Glutamatergic neuron (in vitro differentiated cells): ENCODE measurements around the gene ZFR2. TPM values are rescaled to one million over a fixed set of nuclear protein-coding genes. Genes with fewer than 3 reads are reported as not detected.
"Not testable (repeated sequence)": the region's sequence is repeated elsewhere in the genome, so short reads cannot be mapped to it uniquely, and the experiment has no call there.

ENCODE experiments used
- DNase-seq: peaks from one replicate; pipeline ENCODE4 v3.0.0; 2022
- H3K27ac Mint-ChIP-seq: one replicate; pipeline ENCODE4 v1.8.0; 2020; ENCODE audit warnings: mild to moderate bottlenecking, mixed read lengths, inconsistent platforms; ENCODE audit not compliant: unreplicated experiment
- H3K27me3 Mint-ChIP-seq: one replicate; pipeline ENCODE4 v1.8.0; 2020; ENCODE audit warnings: mild to moderate bottlenecking, moderate library complexity, mixed read lengths, inconsistent platforms; ENCODE audit not compliant: unreplicated experiment
- H3K36me3 Mint-ChIP-seq: one replicate; pipeline ENCODE4 v1.8.0; 2020; ENCODE audit warnings: mild to moderate bottlenecking, mixed read lengths, inconsistent platforms; ENCODE audit not compliant: unreplicated experiment
- H3K4me1 Mint-ChIP-seq: one replicate; pipeline ENCODE4 v1.8.0; 2020; ENCODE audit warnings: mild to moderate bottlenecking, low read depth, mixed read lengths, inconsistent platforms; ENCODE audit not compliant: unreplicated experiment
- H3K4me3 Mint-ChIP-seq: one replicate; pipeline ENCODE4 v1.8.0; 2020; ENCODE audit warnings: mild to moderate bottlenecking, mixed read lengths, inconsistent platforms; ENCODE audit not compliant: unreplicated experiment
- H3K9me3 Mint-ChIP-seq: one replicate; pipeline ENCODE4 v1.8.0; 2020; ENCODE audit warnings: mild to moderate bottlenecking, moderate library complexity, mixed read lengths, inconsistent platforms; ENCODE audit not compliant: unreplicated experiment
- CTCF ChIP-seq: fragments of 200-600 bp; sonication (generic); IDR thresholded peaks from one replicate; pipeline ENCODE4 v1.5.0; 2021; ENCODE audit not compliant: partially characterized antibody, unreplicated experiment
- total RNA-seq: library from RNA; stranded (reverse); fragmentation: NEBNext Ultra II Directional; extraction: Animal tissue kit (Norgen Biotek cat#: 25700); gene quantifications from one replicate; pipeline ENCODE4 v1.2.1, GENCODE V29; 2021; ENCODE audit not compliant: unreplicated experiment

The ZFR2 gene
- total RNA-seq, 1 donor from 2014 or later, result 8.9 TPM

DNA sequence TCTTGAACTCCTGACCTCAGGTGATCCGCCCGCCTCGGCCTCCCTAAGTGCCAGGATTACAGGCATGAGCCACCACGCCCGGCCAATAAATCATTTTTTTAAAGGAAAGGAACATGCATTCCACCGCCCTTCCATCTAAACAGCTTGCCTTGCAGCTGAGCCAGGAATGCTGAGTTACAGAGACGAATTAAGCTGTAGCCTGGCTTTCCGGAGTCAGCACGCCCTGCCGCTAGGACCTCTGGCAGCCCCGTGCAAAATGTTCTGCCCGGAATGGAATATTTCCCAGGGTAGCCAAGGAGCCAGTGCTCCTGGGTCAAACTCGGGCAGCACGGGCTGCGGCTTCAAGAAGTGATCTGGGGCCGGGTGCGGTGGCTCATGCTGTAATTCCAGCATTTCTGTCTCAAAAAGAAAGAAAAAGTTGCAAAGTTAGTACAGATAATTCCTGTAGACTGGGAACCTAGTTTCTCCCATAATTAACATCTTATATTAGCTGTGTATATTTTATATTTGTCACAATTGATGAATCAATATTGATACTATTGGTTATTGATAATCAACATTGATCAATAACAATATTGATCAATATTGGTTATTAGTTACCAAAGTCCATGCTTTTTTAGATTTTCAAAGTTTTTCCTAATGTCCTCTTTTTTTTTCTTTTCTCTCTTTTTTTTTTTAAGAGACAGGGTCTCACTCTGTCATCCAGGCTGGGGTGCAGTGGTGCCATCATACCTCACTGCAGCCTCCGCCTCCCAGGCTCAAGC lies 30.9 kb upstream of the ZFR2 start:
- no peak for DNase-seq
- peaks cover 17% of the 10 kb centered on the region for H3K36me3 Mint-ChIP-seq
- peaks cover 4% of the 10 kb centered on the region for H3K9me3 Mint-ChIP-seq
- H3K27me3 Mint-ChIP-seq, result peaks cover 2% of the 10 kb centered on the region
- H3K27ac Mint-ChIP-seq, result no peak overlapping the region
- H3K4me1 Mint-ChIP-seq, result peaks cover 2% of the 10 kb centered on the region
- TF ChIP-seq CTCF, result no peak
- no peak overlapping the region for H3K4me3 Mint-ChIP-seq

GRCh38 chr19:3898426-3898825 lies 29.6 kb upstream of the ZFR2 start:
- H3K4me3 Mint-ChIP-seq, result no peak overlapping the region
- H3K27ac Mint-ChIP-seq, result no peak overlapping the region
- H3K4me1 Mint-ChIP-seq, result peaks cover 2% of the 10 kb centered on the region
- TF ChIP-seq CTCF, result no peak
- H3K36me3 Mint-ChIP-seq, result peaks cover 17% of the 10 kb centered on the region
- no peak for DNase-seq
- H3K9me3 Mint-ChIP-seq, result peaks cover 4% of the 10 kb centered on the region
- peaks cover 2% of the 10 kb centered on the region for H3K27me3 Mint-ChIP-seq

GRCh38 chr19:3897936-3898335 lies 29.1 kb upstream of the ZFR2 start:
- Mint-ChIP-seq H3K27me3 (peaks cover 2% of the 10 kb centered on the region), H3K9me3 (peaks cover 4% of the 10 kb centered on the region), H3K27ac (no peak overlapping the region), H3K4me1 (peaks cover 2% of the 10 kb centered on the region), H3K4me3 (no peak overlapping the region), H3K36me3 (peaks cover 17% of the 10 kb centered on the region)
- TF ChIP-seq CTCF, result no peak
- no peak for DNase-seq

DNA sequence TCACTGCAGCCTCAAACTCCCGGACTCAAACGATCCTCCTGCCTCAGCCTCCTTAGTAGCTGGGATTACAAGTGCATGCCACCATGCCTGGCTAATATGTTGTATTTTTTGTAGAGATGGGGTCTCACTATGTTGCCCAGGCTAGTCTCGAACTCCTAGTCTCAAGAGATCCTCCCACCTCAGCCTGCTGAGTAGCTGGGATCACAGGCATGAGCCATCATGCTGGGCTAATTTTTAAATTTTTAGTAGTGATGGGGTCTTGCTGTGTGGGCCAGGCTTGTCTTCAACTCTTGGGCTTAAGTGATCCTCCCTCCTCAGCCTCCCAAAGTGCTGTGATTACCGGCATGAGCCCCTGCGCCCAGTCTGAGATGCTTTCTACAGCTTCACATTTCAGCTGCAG lies 26.9 kb upstream of the ZFR2 start:
- peaks cover 2% of the 10 kb centered on the region for H3K27me3 Mint-ChIP-seq
- H3K27ac Mint-ChIP-seq, result no peak overlapping the region
- H3K9me3 Mint-ChIP-seq, result peaks cover 4% of the 10 kb centered on the region
- H3K4me1 Mint-ChIP-seq, result peaks cover 2% of the 10 kb centered on the region
- DNase-seq, result no peak
- no peak for TF ChIP-seq CTCF
- no peak overlapping the region for H3K4me3 Mint-ChIP-seq
- H3K36me3 Mint-ChIP-seq, result peaks cover 17% of the 10 kb centered on the region

GRCh38 chr19:3894959-3895358 lies 26.1 kb upstream of the ZFR2 start:
- peak overlapping the region; percentile 34 for H3K4me3 Mint-ChIP-seq
- not testable (repeated sequence) for H3K9me3 Mint-ChIP-seq, H3K27ac Mint-ChIP-seq, DNase-seq, H3K4me1 Mint-ChIP-seq, H3K27me3 Mint-ChIP-seq
- H3K36me3 Mint-ChIP-seq, result peaks cover 17% of the 10 kb centered on the region
